ENCODE results near the gene ROR2. TPM values are rescaled to one million over a fixed set of nuclear protein-coding genes. Genes with fewer than 3 reads are reported as not detected.

ROR2 gene
- total and polyA plus RNA-seq, 7 donors, result 0.46 to 81.7 (median 51.4) TPM

DNA sequence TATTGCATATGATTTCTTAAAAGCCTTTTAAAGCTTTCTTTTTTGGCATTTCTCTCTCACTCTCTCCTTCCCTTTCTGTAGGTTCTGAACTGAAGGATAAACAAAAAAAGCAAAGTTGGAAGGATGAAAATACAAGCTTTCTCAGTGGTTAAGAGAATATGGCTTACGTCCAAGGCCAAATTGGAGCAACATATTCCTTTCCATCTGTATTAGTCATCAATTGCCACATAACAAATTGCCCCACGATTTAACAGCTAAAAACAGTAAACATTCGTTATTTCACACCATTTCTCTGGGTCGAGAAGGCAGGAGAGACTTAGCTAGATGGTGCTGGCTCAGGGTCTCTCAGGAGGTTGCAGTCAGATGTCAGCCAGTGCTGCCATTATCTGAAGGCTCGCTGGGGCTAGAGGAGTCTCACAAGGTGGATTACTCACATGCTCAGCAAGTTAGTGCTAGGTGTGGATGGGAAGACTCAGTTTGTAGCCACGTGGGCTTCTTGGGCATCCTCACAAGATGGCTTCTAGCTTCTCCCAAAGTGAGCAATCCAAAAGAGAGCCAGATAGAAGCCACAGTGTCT lies 2.0 kb upstream of the ROR2 start:
- H3K4me3 ChIP-seq, result no peak overlapping the region
- intact Hi-C loops (cut with DNase I), result loop anchor here (1.0 to 5.0 kb wide), 5 partner anchors 83 to 193 kb away; partner anchors contain the start of gene SPTLC1
- peaks cover 0 to 34% (median 25%) of the 10 kb centered on the region in 4 donors for H3K4me1 ChIP-seq
- no peak for DNase-seq
- H3K9me3 ChIP-seq, result no peaks in the 10 kb centered on the region
- no peaks in the 10 kb centered on the region for H3K36me3 ChIP-seq
- peaks cover 0 to 15% (median 0%) of the 10 kb centered on the region in 3 donors for H3K27me3 ChIP-seq
- peak overlapping the region in 1 of 4 donors; percentile 95 for H3K27ac ChIP-seq
- TF ChIP-seq POLR2A (IDR thresholded peaks at IDR 0.05), result no peak
- TF ChIP-seq EP300 (IDR thresholded peaks at IDR 0.05), result no peak
- TF ChIP-seq, protein P1, sequence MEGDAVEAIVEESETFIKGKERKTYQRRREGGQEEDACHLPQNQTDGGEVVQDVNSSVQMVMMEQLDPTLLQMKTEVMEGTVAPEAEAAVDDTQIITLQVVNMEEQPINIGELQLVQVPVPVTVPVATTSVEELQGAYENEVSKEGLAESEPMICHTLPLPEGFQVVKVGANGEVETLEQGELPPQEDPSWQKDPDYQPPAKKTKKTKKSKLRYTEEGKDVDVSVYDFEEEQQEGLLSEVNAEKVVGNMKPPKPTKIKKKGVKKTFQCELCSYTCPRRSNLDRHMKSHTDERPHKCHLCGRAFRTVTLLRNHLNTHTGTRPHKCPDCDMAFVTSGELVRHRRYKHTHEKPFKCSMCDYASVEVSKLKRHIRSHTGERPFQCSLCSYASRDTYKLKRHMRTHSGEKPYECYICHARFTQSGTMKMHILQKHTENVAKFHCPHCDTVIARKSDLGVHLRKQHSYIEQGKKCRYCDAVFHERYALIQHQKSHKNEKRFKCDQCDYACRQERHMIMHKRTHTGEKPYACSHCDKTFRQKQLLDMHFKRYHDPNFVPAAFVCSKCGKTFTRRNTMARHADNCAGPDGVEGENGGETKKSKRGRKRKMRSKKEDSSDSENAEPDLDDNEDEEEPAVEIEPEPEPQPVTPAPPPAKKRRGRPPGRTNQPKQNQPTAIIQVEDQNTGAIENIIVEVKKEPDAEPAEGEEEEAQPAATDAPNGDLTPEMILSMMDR (IDR thresholded peaks at IDR 0.05), result no peak
- no peak for TF ChIP-seq POLR2AphosphoS5 (IDR thresholded peaks at IDR 0.05)
- 85 to 89% methylated on average over 6 of the region's 6 CpGs for WGBS, 2 donors

DNA sequence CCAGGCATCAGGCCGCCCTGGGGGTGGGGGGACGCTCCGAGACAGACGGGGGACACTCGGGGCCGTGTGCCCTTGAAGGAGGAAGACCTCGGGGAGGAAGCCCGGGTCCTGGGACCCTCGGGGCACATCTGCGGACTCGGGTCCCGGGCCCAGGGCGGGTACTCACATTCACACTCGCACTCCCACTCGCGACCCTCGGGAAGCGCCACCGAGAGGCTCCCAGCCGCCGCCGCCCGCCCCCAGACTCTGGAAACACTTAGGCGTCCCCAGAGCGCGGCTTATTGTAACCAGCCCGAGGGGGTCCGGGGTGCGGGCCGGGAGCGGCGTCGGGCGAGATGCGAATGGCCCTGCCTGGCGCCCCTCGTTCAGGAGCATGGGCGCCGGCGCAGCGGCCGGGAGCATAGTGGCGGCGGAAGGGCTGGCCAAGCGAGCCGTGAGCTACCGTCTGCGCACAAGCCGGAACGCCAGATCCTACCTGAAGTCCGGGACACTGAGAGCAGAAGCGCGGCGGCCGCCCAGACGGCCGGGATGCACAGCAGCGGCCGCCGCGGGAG lies 559 bp downstream of the ROR2 start:
- H3K27me3 ChIP-seq, result peaks cover 0 to 15% (median 0%) of the 10 kb centered on the region in 3 donors
- H3K27ac ChIP-seq, result peak overlapping the region; percentile 88 to 95 (median 92)
- no peaks in the 10 kb centered on the region for H3K36me3 ChIP-seq
- H3K4me3 ChIP-seq, result peak overlapping the region; percentile 66 to 88 (median 76)
- no peaks in the 10 kb centered on the region for H3K9me3 ChIP-seq
- H3K4me1 ChIP-seq, result peaks cover 0 to 44% (median 42%) of the 10 kb centered on the region in 4 donors
- intact Hi-C loops (cut with DNase I), result loop anchor here (2.0 to 5.0 kb wide), 2 partner anchors 51 to 527 kb away; partner anchors contain the start of gene NFIL3
- peak; percentile 77 for DNase-seq
- TF ChIP-seq, protein P1 (IDR thresholded peaks at IDR 0.05), result no peak
- TF ChIP-seq EP300 (IDR thresholded peaks at IDR 0.05) (no peak), POLR2A (IDR thresholded peaks at IDR 0.05) (no peak), POLR2AphosphoS5 (IDR thresholded peaks at IDR 0.05) (no peak)
- WGBS, 2 donors, result 2 to 3% methylated on average over 61 of the region's 61 CpGs

DNA sequence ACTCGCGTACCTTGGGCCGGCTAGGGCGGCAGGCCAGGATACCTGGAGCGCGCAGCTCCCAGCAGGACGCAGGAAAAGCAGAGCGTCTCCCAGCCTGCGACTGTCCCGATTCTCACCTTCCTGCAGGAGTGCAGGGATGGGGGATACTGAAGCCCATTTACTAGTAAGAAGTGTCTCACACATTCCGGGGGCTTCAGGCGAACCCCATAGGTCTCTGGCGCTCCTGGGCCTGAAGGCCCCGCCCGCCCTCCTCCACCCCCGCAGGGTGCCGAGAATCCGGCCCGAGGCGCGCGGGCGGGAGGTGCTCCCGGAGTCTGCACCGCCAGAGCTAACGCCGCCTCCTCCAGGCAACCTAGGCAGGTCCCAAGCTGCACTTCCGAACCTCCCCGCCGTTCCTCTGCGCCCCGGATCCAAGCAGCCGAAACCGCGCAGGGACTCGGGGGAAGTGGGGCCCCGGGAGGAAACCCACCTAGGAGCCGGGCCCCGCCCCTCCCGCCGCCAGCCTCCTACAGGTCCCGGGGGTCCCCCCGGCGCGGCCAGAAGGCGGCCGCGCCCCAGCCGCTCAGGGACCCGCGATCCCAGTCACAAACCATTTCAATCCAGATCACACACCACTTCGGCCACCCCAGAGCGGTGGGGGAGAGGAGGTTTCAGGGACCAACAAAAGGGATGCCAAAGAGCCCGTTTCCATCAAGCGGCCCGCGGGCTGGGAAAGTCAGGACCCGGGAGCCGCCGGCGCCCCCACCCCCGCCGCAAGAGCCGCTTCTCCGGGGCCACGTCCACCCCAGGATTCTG lies 1.2 kb downstream of the ROR2 start:
- H3K9me3 ChIP-seq, result no peaks in the 10 kb centered on the region
- intact Hi-C loops (cut with DNase I), result loop anchor here (2.0 to 5.0 kb wide), 2 partner anchors 50 to 526 kb away; partner anchors contain the start of gene NFIL3
- no peaks in the 10 kb centered on the region for H3K36me3 ChIP-seq
- peak; percentile 92 for DNase-seq
- peaks cover 0 to 15% (median 0%) of the 10 kb centered on the region in 3 donors for H3K27me3 ChIP-seq
- H3K27ac ChIP-seq, result peak overlapping the region; percentile 88 to 95 (median 92)
- 2 to 3% methylated on average over 66 of the region's 66 CpGs for WGBS, 2 donors
- H3K4me1 ChIP-seq, result peaks cover 0 to 49% (median 47%) of the 10 kb centered on the region in 4 donors
- TF ChIP-seq EP300 (IDR thresholded peaks at IDR 0.05), result no peak
- TF ChIP-seq POLR2A (IDR thresholded peaks at IDR 0.05), result peak in 1 of 2 donors; percentile 15
- TF ChIP-seq, protein P1 (IDR thresholded peaks at IDR 0.05), result peak in 3 of 4 experiments; percentile 39 to 55 (median 44)
- peak; percentile 7 to 74 (median 55) for TF ChIP-seq POLR2AphosphoS5 (IDR thresholded peaks at IDR 0.05)
- H3K4me3 ChIP-seq, result peak overlapping the region; percentile 66 to 88 (median 76)

DNA sequence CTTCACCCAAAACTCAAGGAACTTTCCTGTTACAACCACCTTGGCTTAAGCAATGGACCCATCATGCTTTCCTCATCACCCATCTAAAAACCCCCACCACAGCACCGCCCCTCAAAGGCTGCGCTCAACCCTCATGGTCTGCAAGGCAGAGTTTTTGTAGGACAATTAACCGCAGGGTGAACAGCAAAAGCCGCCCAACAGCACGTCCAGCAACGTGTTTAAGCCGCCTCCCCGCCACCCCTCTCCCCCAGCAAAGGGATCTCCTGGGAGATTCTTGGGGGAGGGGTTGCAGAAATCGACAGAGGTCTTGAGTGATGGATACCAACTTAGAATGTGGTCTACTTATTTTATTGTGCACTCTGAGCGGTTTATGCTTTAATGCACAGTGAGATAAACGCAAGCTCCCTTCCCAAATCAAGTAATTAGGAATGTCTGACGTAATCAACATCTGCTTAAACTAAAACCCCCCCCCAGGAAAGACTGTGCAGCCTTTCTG lies 1.9 kb downstream of the ROR2 start:
- Histone ChIP-seq H3K27me3 (peaks cover 0 to 15% (median 0%) of the 10 kb centered on the region in 3 donors), H3K9me3 (no peaks in the 10 kb centered on the region), H3K27ac (peak overlapping the region; percentile 88 to 95 (median 92)), H3K36me3 (no peaks in the 10 kb centered on the region), H3K4me1 (peaks cover 0 to 55% (median 53%) of the 10 kb centered on the region in 4 donors), H3K4me3 (peak overlapping the region; percentile 66 to 88 (median 76))
- WGBS, 2 donors, result 28 to 42% methylated on average over 12 of the region's 12 CpGs
- intact Hi-C loops (cut with DNase I), result loop anchor here (2.0 to 5.0 kb wide), 2 partner anchors 49 to 526 kb away; partner anchors contain the start of gene NFIL3
- TF ChIP-seq, protein P1 (IDR thresholded peaks at IDR 0.05), result no peak
- TF ChIP-seq POLR2AphosphoS5 (IDR thresholded peaks at IDR 0.05), result peak in 1 of 4 donors; percentile 40
- DNase-seq, result peak; percentile 81
